HepG2 (cell line): ENCODE results near the gene HLA-DOA. TPM values are rescaled to one million over a fixed set of nuclear protein-coding genes. Genes with fewer than 3 reads are reported as not detected.

Experiments
- ATF3 ChIP-seq: sonication (generic); formaldehyde crosslinking; IDR thresholded peaks from 2 replicates; pipeline ENCODE4 v1.4.0; 2020; ENCODE audit warnings: missing genetic modification reagents
- CBX5 ChIP-seq: sonication (generic); formaldehyde crosslinking; IDR thresholded peaks from 2 replicates; pipeline ENCODE4 v1.4.0; 2020; ENCODE audit warnings: missing genetic modification reagents, borderline replicate concordance
- KDM2A ChIP-seq: sonication (generic); formaldehyde crosslinking; IDR thresholded peaks from 2 replicates; pipeline ENCODE4 v1.4.0; 2020; ENCODE audit warnings: low read depth, missing genetic modification reagents, borderline replicate concordance
- NONO ChIP-seq, 2 experiments: fragments of 450-650 bp in 1 of 2; sonication (generic) in 1 of 2; formaldehyde crosslinking in 1 of 2; IDR thresholded peaks in 1 of 2; conservative IDR thresholded peaks in 1 of 2; 2 replicates each; pipeline versions ENCODE4 v1.6.1 to v1.8.0; 2017 to 2022; ENCODE audit warnings: mild to moderate bottlenecking in 1 of 2, missing genetic modification reagents in 1 of 2, moderate library complexity in 1 of 2
- SKIL ChIP-seq: sonication (generic); formaldehyde crosslinking; IDR thresholded peaks from 2 replicates; pipeline ENCODE4 v1.8.0; 2022; ENCODE audit warnings: missing genetic modification reagents, mild to moderate bottlenecking, moderate library complexity, borderline replicate concordance
- SRSF1 ChIP-seq: fragments of 200-400 bp; formaldehyde crosslinking; optimal IDR thresholded peaks from 2 replicates; pipeline ENCODE3; 2017; ENCODE audit warnings: mild to moderate bottlenecking, low read depth, low read length, moderate library complexity
- STAT6 ChIP-seq: sonication (generic); formaldehyde crosslinking; IDR thresholded peaks from 2 replicates; pipeline ENCODE4 v1.4.0; 2020; ENCODE audit warnings: missing genetic modification reagents, mild to moderate bottlenecking, borderline replicate concordance
- ZNF251 ChIP-seq: sonication (generic); formaldehyde crosslinking; IDR thresholded peaks from 2 replicates; pipeline ENCODE4 v1.9.0; 2021; ENCODE audit warnings: mild to moderate bottlenecking, missing genetic modification reagents
- ZNF407 ChIP-seq: sonication (generic); formaldehyde crosslinking; IDR thresholded peaks from one replicate; pipeline ENCODE4 v1.5.1; 2020; ENCODE audit warnings: mild to moderate bottlenecking, missing genetic modification reagents; ENCODE audit errors: not compliant biosample characterization
- ZNF777 ChIP-seq: sonication (generic); formaldehyde crosslinking; IDR thresholded peaks from 2 replicates; pipeline ENCODE4 v1.4.0; 2020; ENCODE audit warnings: missing genetic modification reagents
- polyA plus RNA-seq, 8 experiments: library from polyadenylated mRNA; depleted of rRNA in 3 of 8; stranded (reverse) in 7 of 8; unstranded in 1 of 8; fragments of >200 nt; fragmentation: Illumina TruSeq in 4 of 8; extraction: Trizol in 4 of 8; gene quantifications; 2 replicates each; pipeline versions ENCODE4 v1.2.1 to v1.2.3, GENCODE V29; 2011 to 2016; ENCODE audit warnings: low read depth in 4 of 8, missing spikeins in 1 of 8, mixed read lengths in 1 of 8; ENCODE audit not compliant: insufficient read depth in 1 of 8
- total RNA-seq, 5 experiments: library from RNA; depleted of rRNA; stranded (reverse); fragments of >200 nt; fragmentation: Illumina TruSeq; extraction: Trizol; gene quantifications; 2 replicates each; pipeline ENCODE4 v1.2.3, GENCODE V29; 2016; ENCODE audit warnings: low read depth in 1 of 5

HLA-DOA gene
- total and polyA plus RNA-seq, 2 of the 13 experiments (the other 11 are each of a cell fraction or from before 2014, with no cell fraction given) = 0.03 to 0.09 TPM

- no peak for TF ChIP-seq SKIL (CRISPR knock-in tag)
- TF ChIP-seq STAT6 (CRISPR knock-in tag) = no peak
- peak; percentile 5; the same call in 1 of the 2 replicates for TF ChIP-seq ATF3 (CRISPR knock-in tag)
- TF ChIP-seq CBX5 (CRISPR knock-in tag) = peak; percentile 41; the same call in 1 of the 2 replicates
- no peak; the same call in 1 of the 2 replicates for TF ChIP-seq KDM2A (CRISPR knock-in tag)
- peak; percentile 25 for TF ChIP-seq ZNF407 (CRISPR knock-in tag)
- peak; percentile 100 for TF ChIP-seq SRSF1
- no peak for TF ChIP-seq NONO (IDR thresholded peaks at IDR 0.05)
- TF ChIP-seq NONO (CRISPR knock-in tag; conservative IDR thresholded peaks at IDR 0.05) = no peak; the same call in 1 of the 2 replicates
- no peak for TF ChIP-seq ZNF777
- TF ChIP-seq ZNF251 (CRISPR knock-in tag) = 0 out of 2 replicates have a peak, but pooled peaks have one; percentile 59
Observed at GRCh38 chr6:32968867-32969684, 40.3 kb downstream of the HLA-DOA start (continued).
